ACC112 (cell line): Measurements from ENCODE around the gene WFS1.

Experiments
- H2AFZ ChIP-seq: fragments of 200-600 bp; sonication (generic); one replicate; pipeline ENCODE4 v1.6.0; 2017; ENCODE audit warnings: antibody characterized with exemption, low read length; ENCODE audit not compliant: unreplicated experiment
- H3K27ac ChIP-seq: fragments of 200-600 bp; sonication (generic); 2 replicates; pipeline ENCODE4 v1.5.1; 2014; ENCODE audit warnings: low read depth, mild to moderate bottlenecking, antibody characterized with exemption, low read length, moderate library complexity
- H3K27me3 ChIP-seq: fragments of 200-600 bp; sonication (generic); 2 replicates; pipeline ENCODE4 v1.6.1; 2014; ENCODE audit warnings: mild to moderate bottlenecking, antibody characterized with exemption, low read length, moderate library complexity, mixed read lengths; ENCODE audit not compliant: insufficient read depth
- H3K36me3 ChIP-seq: fragments of 200-600 bp; sonication (generic); 2 replicates; pipeline ENCODE4 v1.6.1; 2016; ENCODE audit warnings: mild to moderate bottlenecking, antibody characterized with exemption, low read length, moderate library complexity, mixed read lengths; ENCODE audit not compliant: insufficient read depth
- H3K4me1 ChIP-seq: fragments of 200-600 bp; sonication (generic); one replicate; pipeline ENCODE4 v1.6.1; 2016; ENCODE audit warnings: low read length, mixed read lengths; ENCODE audit not compliant: insufficient read depth, unreplicated experiment, control insufficient read depth
- H3K4me3 ChIP-seq: fragments of 200-600 bp; sonication (generic); 2 replicates; pipeline ENCODE4 v1.5.1; 2014; ENCODE audit warnings: mild to moderate bottlenecking, low read depth, low read length
- H3K79me2 ChIP-seq: fragments of 200-600 bp; sonication (generic); one replicate; pipeline ENCODE4 v1.6.0; 2016; ENCODE audit warnings: low read length; ENCODE audit not compliant: control insufficient read depth, unreplicated experiment, insufficient read depth

WFS1 gene

GRCh38 chr4:6319530-6320150 lies 50.0 kb downstream of the WFS1 start:
- peaks cover 64% of the 10 kb centered on the region for H3K27me3 ChIP-seq
- H2AFZ ChIP-seq: no peak overlapping the region
- no peak overlapping the region for H3K27ac ChIP-seq
- no peaks in the 10 kb centered on the region for H3K36me3 ChIP-seq
- peaks cover 6% of the 10 kb centered on the region for H3K4me1 ChIP-seq
- no peaks in the 10 kb centered on the region for H3K79me2 ChIP-seq
- no peak overlapping the region for H3K4me3 ChIP-seq

DNA sequence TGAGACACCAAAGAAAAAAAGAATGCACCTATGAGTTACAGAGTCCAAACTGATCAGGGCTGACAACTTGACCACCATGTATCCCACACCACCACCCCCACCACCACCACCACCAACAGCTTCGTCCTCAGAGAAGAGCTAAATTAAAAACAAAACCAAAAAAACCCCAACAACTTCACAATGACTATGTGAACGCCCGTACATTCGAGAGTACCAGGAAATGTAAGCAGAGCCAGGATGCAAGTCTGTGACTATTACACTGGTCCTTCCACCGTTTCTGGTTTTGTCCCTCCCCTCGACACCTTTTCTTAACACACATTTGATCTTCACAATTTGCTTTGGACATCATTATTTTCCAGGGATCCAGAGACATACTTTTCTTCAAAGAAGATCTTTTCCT lies 51.0 kb downstream of the WFS1 start:
- Histone ChIP-seq H3K79me2 (no peaks in the 10 kb centered on the region), H3K27ac (no peak overlapping the region), H3K36me3 (no peaks in the 10 kb centered on the region), H2AFZ (no peak overlapping the region), H3K4me1 (no peaks in the 10 kb centered on the region), H3K27me3 (peaks cover 69% of the 10 kb centered on the region), H3K4me3 (no peak overlapping the region)

DNA sequence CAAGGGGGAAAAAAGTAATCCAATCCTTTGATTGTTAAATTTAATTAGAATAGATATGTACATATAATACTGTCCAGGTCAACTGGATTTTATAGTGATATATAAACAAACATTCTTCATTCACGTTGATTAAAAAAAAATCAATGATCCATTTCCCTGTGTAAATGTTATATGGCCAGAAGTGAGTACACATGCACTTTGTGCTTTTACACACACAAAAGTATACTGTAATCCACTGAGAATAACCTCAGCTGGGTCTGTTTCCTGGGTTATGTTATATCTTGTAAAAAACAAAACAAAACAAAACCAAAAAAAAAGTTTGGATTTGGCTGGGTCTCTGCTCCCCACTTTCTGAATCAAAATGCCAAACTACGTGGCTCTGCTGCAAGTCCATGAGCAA lies 51.7 kb downstream of the WFS1 start:
- Histone ChIP-seq H3K27ac (no peak overlapping the region), H3K27me3 (peaks cover 67% of the 10 kb centered on the region), H3K4me1 (no peaks in the 10 kb centered on the region), H3K4me3 (no peak overlapping the region), H3K79me2 (no peaks in the 10 kb centered on the region), H3K36me3 (no peaks in the 10 kb centered on the region), H2AFZ (no peak overlapping the region)

DNA sequence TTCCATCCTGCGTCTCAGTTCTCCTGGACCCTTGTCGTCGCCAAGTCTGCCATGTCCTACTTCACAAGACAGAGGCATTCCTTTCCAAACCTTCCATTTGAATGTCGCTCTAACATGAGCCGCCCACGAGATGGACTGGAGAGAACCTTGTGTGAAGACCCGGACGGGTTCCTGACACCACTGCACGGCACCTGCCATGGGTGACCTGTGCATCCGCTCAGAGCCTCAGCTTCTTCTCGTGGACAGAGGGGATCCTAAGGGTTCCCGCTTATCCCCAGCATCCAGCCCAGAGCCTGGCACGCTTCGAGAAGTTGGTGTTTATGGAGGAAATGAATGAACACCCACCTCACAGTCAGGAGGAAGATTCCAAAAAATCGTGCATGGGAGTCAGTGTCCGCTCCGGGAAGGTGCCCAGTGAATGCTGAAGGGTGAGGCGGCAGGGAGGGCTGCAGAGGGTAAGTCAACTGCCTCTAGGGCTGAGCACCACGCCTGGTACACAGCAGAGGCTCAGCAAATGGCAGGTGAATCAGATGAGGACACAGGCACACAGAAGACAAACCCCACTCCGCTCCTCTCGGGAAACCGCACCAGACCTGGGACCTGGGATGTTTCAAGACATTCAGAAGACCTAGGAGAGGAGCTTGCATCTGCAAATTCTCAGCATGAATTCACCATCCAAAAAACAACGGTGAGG lies 52.6 kb downstream of the WFS1 start:
- no peak overlapping the region for H2AFZ ChIP-seq
- H3K4me1 ChIP-seq: no peaks in the 10 kb centered on the region
- no peak overlapping the region for H3K27ac ChIP-seq
- H3K36me3 ChIP-seq: no peaks in the 10 kb centered on the region
- peaks cover 58% of the 10 kb centered on the region for H3K27me3 ChIP-seq
- no peaks in the 10 kb centered on the region for H3K79me2 ChIP-seq
- no peak overlapping the region for H3K4me3 ChIP-seq

GRCh38 chr4:6322761-6323566 lies 53.3 kb downstream of the WFS1 start:
- H3K27me3 ChIP-seq: peaks cover 56% of the 10 kb centered on the region
- H3K27ac ChIP-seq: no peak overlapping the region
- no peaks in the 10 kb centered on the region for H3K79me2 ChIP-seq
- H2AFZ ChIP-seq: no peak overlapping the region
- no peak overlapping the region for H3K4me3 ChIP-seq
- H3K4me1 ChIP-seq: no peaks in the 10 kb centered on the region
- H3K36me3 ChIP-seq: no peaks in the 10 kb centered on the region

DNA sequence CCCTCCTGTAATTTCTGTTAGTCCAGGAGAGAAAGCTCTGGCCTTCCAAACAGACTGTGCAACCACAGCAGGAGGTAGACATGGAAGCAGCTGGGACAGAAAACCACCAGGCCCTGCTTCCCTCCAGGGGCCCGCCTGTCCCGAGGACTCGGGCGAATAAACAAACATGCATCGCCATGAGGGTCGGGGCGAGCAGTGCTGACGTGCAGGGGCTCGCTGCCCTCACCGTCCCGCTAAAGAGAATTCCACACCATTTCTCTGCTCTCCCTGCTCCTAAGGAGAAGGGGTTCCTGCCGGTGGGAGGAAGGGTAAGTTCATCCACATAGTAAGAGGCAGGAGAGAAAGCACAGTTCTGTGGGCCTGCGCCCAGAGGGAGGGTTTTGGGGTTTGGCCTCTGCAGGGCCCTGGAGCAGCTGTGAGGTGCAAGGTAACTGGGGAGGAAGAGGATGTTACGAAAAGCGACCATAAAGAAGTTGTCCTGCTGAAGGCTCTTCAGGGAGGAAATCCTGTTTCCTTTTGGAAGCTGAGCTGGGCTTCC lies 54.9 kb downstream of the WFS1 start:
- no peaks in the 10 kb centered on the region for H3K4me1 ChIP-seq
- no peaks in the 10 kb centered on the region for H3K36me3 ChIP-seq
- peaks cover 54% of the 10 kb centered on the region for H3K27me3 ChIP-seq
- no peak overlapping the region for H3K4me3 ChIP-seq
- no peaks in the 10 kb centered on the region for H3K79me2 ChIP-seq
- no peak overlapping the region for H2AFZ ChIP-seq
- H3K27ac ChIP-seq: no peak overlapping the region

- Histone ChIP-seq H3K79me2 (no peaks in the 10 kb centered on the region), H2AFZ (no peak overlapping the region), H3K27ac (no peak overlapping the region), H3K4me1 (no peaks in the 10 kb centered on the region), H3K4me3 (no peak overlapping the region), H3K27me3 (peaks cover 47% of the 10 kb centered on the region), H3K36me3 (no peaks in the 10 kb centered on the region)
These were observed 55.5 kb downstream of the WFS1 start for GRCh38 chr4:6324999-6325787.

DNA sequence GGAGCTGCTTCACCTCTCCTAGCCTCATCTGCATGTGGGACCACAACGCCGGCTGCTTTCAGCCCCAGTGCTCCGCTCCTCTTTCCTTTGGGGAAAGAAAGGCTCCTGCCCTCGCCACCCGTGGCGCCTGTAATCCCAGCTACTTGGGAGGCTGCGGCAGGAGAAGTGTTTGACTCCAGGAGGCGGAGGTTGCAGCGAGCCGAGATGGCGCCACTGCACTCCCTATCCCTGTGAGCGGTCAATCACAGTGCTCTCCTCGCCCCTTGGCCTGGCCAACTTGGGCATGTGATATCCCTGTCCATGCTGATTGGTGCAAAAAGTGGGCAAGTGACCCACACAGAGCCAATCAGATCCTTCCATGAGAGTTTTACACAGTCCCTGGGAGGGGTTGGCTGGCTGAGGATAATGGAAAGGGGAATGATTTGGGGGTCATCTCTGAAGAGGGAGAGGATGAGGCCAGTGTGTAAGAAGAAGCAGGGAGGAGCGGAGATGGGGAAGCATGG lies 56.2 kb downstream of the WFS1 start:
- Histone ChIP-seq H3K79me2 (no peaks in the 10 kb centered on the region), H3K4me1 (no peaks in the 10 kb centered on the region), H3K4me3 (no peak overlapping the region), H3K27ac (no peak overlapping the region), H3K27me3 (peaks cover 44% of the 10 kb centered on the region), H2AFZ (no peak overlapping the region), H3K36me3 (no peaks in the 10 kb centered on the region)

- Histone ChIP-seq H3K4me3 (no peak overlapping the region), H3K27me3 (peaks cover 37% of the 10 kb centered on the region), H3K79me2 (no peaks in the 10 kb centered on the region), H3K36me3 (no peaks in the 10 kb centered on the region), H3K27ac (no peak overlapping the region), H3K4me1 (no peaks in the 10 kb centered on the region), H2AFZ (no peak overlapping the region)
These were observed 56.8 kb downstream of the WFS1 start for GRCh38 chr4:6326312-6327060.
